A673 (cell line): ENCODE data around the gene ACLY.

ENCODE experiments used
- CTCF ChIP-seq: fragments of 300-800, 200-600 bp; sonication (generic); conservative IDR thresholded peaks from 2 replicates; pipeline ENCODE4 v1.5.1; 2017; ENCODE audit warnings: low read depth, mild to moderate bottlenecking, antibody characterized with exemption, low read length, moderate library complexity, mixed read lengths
- EZH2 ChIP-seq: fragments of 200-600 bp; sonication (generic); IDR thresholded peaks from 2 replicates; pipeline ENCODE4 v1.6.1; 2017; ENCODE audit warnings: borderline replicate concordance, low read depth, mild to moderate bottlenecking, mixed read lengths, antibody characterized with exemption, low read length; ENCODE audit not compliant: poor library complexity, severe bottlenecking

- TF ChIP-seq CTCF (no peak), EZH2 (no peak)
Measured at GRCh38 chr17:41948762-41949460, 30.2 kb upstream of the ACLY start.
